Activated B cell treated with CpG ODN at 0.5 μM for 24 hours (primary cell): Measurements from ENCODE around the gene KLHL3. TPM values are rescaled to one million over a fixed set of nuclear protein-coding genes. Genes with fewer than 3 reads are reported as not detected.

Experiments used
- ATAC-seq: fragments of 200-7000 bp; cut with Tn5 transposase; one replicate; pipeline ENCODE4 v1.10.0; 2021; ENCODE audit warnings: low read depth, mild to moderate bottlenecking, moderate library complexity
- CTCF ChIA-PET: fragments of 350-600 bp; sonication (Branson Sonifier 250); formaldehyde crosslinking; loops from one replicate; lab custom pipeline; 2021; ENCODE audit warnings: antibody characterized with exemption; lab: Charles Lee
- POLR2A ChIA-PET: fragments of 350-600 bp; sonication (Branson Sonifier 250); formaldehyde crosslinking; loops from one replicate; lab custom pipeline; 2021; ENCODE audit warnings: antibody characterized with exemption; lab: Charles Lee
- DNase-seq: peaks from one replicate; pipeline ENCODE4 v3.0.0; 2022
- H3K27ac Mint-ChIP-seq: one replicate; pipeline ENCODE4 v1.8.0; 2020; ENCODE audit warnings: mixed read lengths
- H3K27me3 Mint-ChIP-seq: one replicate; pipeline ENCODE4 v1.8.0; 2021; ENCODE audit warnings: mixed read lengths
- H3K36me3 Mint-ChIP-seq: one replicate; pipeline ENCODE4 v1.8.0; 2021; ENCODE audit warnings: low read depth, mixed read lengths
- H3K4me1 Mint-ChIP-seq: one replicate; pipeline ENCODE4 v1.8.0; 2021; ENCODE audit warnings: mixed read lengths
- H3K4me3 Mint-ChIP-seq: one replicate; pipeline ENCODE4 v1.8.0; 2020; ENCODE audit warnings: mild to moderate bottlenecking, mixed read lengths
- H3K9me3 Mint-ChIP-seq: one replicate; pipeline ENCODE4 v1.8.0; 2020; ENCODE audit warnings: mixed read lengths
- CTCF ChIP-seq: fragments of 200-600 bp; IDR thresholded peaks from one replicate; pipeline ENCODE4 v1.8.0; 2022; ENCODE audit warnings: antibody characterized with exemption, mild to moderate bottlenecking
- intact Hi-C: fragments of 100-400 bp; cut with micrococcal nuclease; formaldehyde crosslinking; loops from one replicate; pipeline ENCODE4 v1.15.1; 2024
- total RNA-seq: library from RNA; stranded (reverse); gene quantifications from 2 replicates; pipeline ENCODE4 v1.2.3, GENCODE V29; 2022

Gene KLHL3
- total RNA-seq, 1 donor from 2014 or later, result 5.9 TPM

- Mint-ChIP-seq H3K4me1 (no peaks in the 10 kb centered on the region), H3K4me3 (no peak overlapping the region), H3K27ac (no peak overlapping the region), H3K27me3 (no peaks in the 10 kb centered on the region), H3K36me3 (peaks cover 4% of the 10 kb centered on the region), H3K9me3 (no peaks in the 10 kb centered on the region)
- CTCF ChIA-PET, result no interaction called here
- ATAC-seq (no peak), DNase-seq (no peak)
- no peak for TF ChIP-seq CTCF
- POLR2A ChIA-PET, result no interaction called here
- intact Hi-C loops, result no loop called here
These were observed 25.7 kb upstream of the KLHL3 start for GRCh38 chr5:137761566-137761965.

DNA sequence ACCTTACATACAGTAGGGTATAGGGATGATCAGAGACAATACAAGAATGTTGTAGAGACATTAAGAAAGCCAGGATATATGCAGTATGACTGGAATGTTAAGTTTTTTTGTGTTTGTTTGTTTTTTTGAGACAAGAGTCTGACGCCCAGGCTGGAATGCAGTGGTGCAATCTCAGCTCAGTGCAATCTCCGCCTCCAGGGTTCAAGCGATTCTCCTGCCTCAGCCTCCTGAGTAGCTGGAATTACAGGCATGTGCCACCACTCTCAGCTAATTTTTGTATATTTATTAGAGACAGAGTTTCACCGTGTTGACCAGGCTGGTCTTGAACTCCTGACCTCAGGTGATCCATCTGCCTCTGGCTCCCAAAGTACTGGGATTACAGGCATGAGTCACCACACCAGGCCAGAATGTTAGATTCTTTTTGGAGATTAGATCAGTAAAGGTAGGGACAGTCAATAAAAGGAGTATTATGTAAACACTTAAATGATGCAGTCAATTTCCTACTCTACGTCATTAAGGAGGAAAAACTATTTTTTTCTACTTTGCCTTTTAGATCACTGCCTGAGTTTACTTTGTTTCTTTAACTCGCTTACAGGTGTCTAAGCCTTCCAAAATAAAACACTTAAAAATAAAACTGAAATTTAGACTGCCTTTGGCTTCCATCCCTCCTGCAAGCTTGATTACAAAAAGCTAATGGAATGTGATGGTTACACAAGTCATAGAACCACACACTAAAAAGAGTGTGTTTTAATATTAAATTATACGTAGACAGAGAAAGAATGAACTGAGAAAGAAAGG, 25.0 kb upstream of the KLHL3 start:
- no peak overlapping the region for H3K27ac Mint-ChIP-seq
- ATAC-seq (no peak), DNase-seq (no peak)
- intact Hi-C loops, result no loop called here
- no peak overlapping the region for H3K4me3 Mint-ChIP-seq
- H3K4me1 Mint-ChIP-seq, result no peaks in the 10 kb centered on the region
- ChIA-PET POLR2A (no interaction called here), CTCF (interaction anchor here (1.5 kb wide), 1 partner anchor 18 kb away, joined by 5 read pairs; no protein-coding TSS in a partner anchor)
- H3K36me3 Mint-ChIP-seq, result peaks cover 2% of the 10 kb centered on the region
- no peaks in the 10 kb centered on the region for H3K9me3 Mint-ChIP-seq
- no peak for TF ChIP-seq CTCF
- H3K27me3 Mint-ChIP-seq, result no peaks in the 10 kb centered on the region

GRCh38 chr5:137760294-137760693, 24.4 kb upstream of the KLHL3 start:
- intact Hi-C loops, result no loop called here
- H3K27ac Mint-ChIP-seq, result no peak overlapping the region

GRCh38 chr5:137758715-137759306, 22.9 kb upstream of the KLHL3 start:
- Mint-ChIP-seq H3K27me3 (no peaks in the 10 kb centered on the region), H3K9me3 (no peaks in the 10 kb centered on the region), H3K4me3 (no peak overlapping the region), H3K4me1 (peaks cover 6% of the 10 kb centered on the region), H3K36me3 (peaks cover 8% of the 10 kb centered on the region), H3K27ac (no peak overlapping the region)
- ChIA-PET CTCF (no interaction called here), POLR2A (no interaction called here)
- intact Hi-C loops, result loop anchor here (10.0 kb wide), 1 partner anchor 996 kb away; the partner anchor contains the start of gene CTNNA1
- no peak for TF ChIP-seq CTCF
- ATAC-seq (no peak), DNase-seq (no peak)

More at GRCh38 chr5:137760294-137760693, 24.4 kb upstream of the KLHL3 start:
- Mint-ChIP-seq H3K27me3 (no peaks in the 10 kb centered on the region), H3K4me1 (peaks cover 1% of the 10 kb centered on the region), H3K36me3 (peaks cover 1% of the 10 kb centered on the region), H3K9me3 (no peaks in the 10 kb centered on the region), H3K4me3 (no peak overlapping the region)
- ATAC-seq, result no peak
- ChIA-PET CTCF (interaction anchor here (1.5 kb wide), 1 partner anchor 19 kb away, joined by 5 read pairs; no protein-coding TSS in a partner anchor), POLR2A (no interaction called here)
- TF ChIP-seq CTCF, result no peak
- no peak for DNase-seq

DNA sequence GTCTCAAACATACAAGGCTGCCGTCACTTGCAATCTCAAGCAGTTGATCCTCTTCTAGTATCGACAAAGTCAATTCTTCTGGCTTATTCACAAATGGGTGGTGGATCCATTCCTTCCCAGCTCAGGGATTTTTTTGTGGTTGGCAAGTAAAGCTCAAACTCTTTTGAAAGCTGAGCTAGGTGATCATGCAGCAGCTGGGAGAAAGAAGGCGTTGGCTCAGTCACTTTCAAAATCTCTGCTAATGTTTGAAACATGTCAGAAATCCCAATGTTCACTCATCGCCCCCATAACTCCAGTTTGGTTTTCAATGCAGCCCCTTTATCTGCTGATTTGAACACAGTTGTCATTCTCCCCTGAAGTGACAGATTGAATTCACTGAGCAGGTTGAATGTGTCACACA, 22.2 kb upstream of the KLHL3 start:
- CTCF ChIA-PET, result interaction anchor here (0.6 kb wide), 1 partner anchor 1593 kb away, joined by 4 read pairs; no protein-coding TSS in a partner anchor
- TF ChIP-seq CTCF, result no peak
- ATAC-seq (no peak), DNase-seq (no peak)
- Mint-ChIP-seq H3K27me3 (no peaks in the 10 kb centered on the region), H3K4me1 (peaks cover 6% of the 10 kb centered on the region), H3K36me3 (peaks cover 10% of the 10 kb centered on the region), H3K4me3 (no peak overlapping the region), H3K27ac (no peak overlapping the region), H3K9me3 (no peaks in the 10 kb centered on the region)
- intact Hi-C loops, result loop anchor here (10.0 kb wide), 1 partner anchor 997 kb away; the partner anchor contains the start of gene CTNNA1
- POLR2A ChIA-PET, result no interaction called here
